ENCODE data around the gene DNAJC5. TPM values are rescaled to one million over a fixed set of nuclear protein-coding genes. Genes with fewer than 3 reads are reported as not detected.

DNAJC5 gene
- total and polyA plus RNA-seq, 2 of the 8 experiments (the other 6 are each of a cell fraction or from before 2014, with no cell fraction given), result 19.2 to 31.2 TPM

DNA sequence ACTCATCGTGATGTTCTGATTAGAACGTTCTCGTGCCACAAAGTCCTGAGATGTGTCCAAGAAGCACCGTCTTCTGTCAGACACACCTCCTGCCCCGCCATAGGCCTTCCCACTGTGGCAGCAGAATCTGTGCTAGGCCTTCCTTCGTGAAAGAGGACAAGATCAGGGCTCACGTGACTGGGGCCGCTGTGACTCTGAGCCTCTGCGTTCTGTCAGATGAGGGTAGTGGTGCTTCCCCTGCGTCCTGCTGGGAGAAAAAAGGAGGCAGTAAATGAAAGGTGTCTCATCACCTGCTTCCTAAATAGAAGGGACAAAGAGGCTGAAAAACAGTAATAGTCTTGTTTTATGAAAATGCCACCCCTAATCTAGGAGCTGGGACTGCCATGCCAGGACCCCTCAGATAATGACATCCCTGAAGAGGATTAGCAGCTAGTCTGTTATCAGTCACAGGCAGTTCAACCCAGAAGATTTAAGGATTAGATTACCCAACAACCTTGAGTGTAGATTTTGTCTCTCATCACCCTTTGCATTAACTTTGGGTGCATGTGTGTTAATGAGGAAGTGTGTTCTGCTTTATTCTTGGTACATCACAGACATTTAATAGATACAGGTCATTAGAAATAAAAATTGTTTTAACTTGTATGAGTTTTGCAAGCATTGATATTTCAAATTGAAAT is 4.1 kb downstream of the DNAJC5 start:
- Histone ChIP-seq H3K23me2 (ENCODE audit: low read depth, low read length) (peaks cover 3% of the 10 kb centered on the region; the same call in 1 of the 2 replicates), H3K9ac (replicated peaks in 1 of 4; ENCODE audit: extremely low read depth in 1 of 4, low read depth in 3 of 4, low read length in 3 of 4) (no peak overlapping the region), H3K23ac (ENCODE audit: insufficient read length) (no peak overlapping the region), H4K20me1 (replicated peaks in 1 of 2; ENCODE audit: control insufficient read depth in 1 of 2, insufficient read depth in 2 of 2, low read length in 2 of 2) (peaks cover 4 to 17% of the 10 kb centered on the region in 2 experiments), H2AFZ (ENCODE audit: low read length) (no peak overlapping the region), H2BK15ac (ENCODE audit: low read length) (no peak overlapping the region), H4K91ac (replicated peaks; ENCODE audit: insufficient read length, low read length) (no peak overlapping the region), H3K18ac (ENCODE audit: extremely low read depth, low read length) (no peak overlapping the region), H3K4me3 (ENCODE audit: extremely low read depth in 1 of 4, insufficient read depth in 2 of 4, low read depth in 3 of 4, low read length in 4 of 4) (no peak overlapping the region), H3K79me2 (ENCODE audit: control insufficient read depth in 1 of 2, insufficient read depth in 2 of 2, low read length in 2 of 2) (peaks cover 3 to 58% of the 10 kb centered on the region in 2 experiments; a peak in 2 of 4 replicates), H2BK20ac (ENCODE audit: low read length) (no peak overlapping the region), H3K56ac (replicated peaks; ENCODE audit: insufficient read length, low read depth, low read length) (no peak overlapping the region), H3K27ac (ENCODE audit: low read depth, low read length) (no peak overlapping the region), H2BK120ac (replicated peaks; ENCODE audit: low read depth, low read length) (no peak overlapping the region), H2BK12ac (ENCODE audit: low read depth, low read length) (no peak overlapping the region), H3K36me3 (ENCODE audit: control insufficient read depth in 2 of 4, insufficient read depth in 4 of 4, low read length in 3 of 4) (no peaks in the 10 kb centered on the region), H2AK5ac (ENCODE audit: low read depth, low read length) (no peak overlapping the region), H3K79me1 (ENCODE audit: low read depth, low read length) (peaks cover 22% of the 10 kb centered on the region), H3K4me1 (replicated peaks in 1 of 4; ENCODE audit: control insufficient read depth in 3 of 4, insufficient read depth in 4 of 4, low read length in 3 of 4) (peaks cover 0 to 6% (median 4%) of the 10 kb centered on the region in 4 experiments; a peak in 4 of 7 replicates), H3K4ac (replicated peaks; ENCODE audit: insufficient read length, low read depth, low read length) (no peak overlapping the region), H3K14ac (ENCODE audit: insufficient read length) (no peak overlapping the region), H2BK5ac (ENCODE audit: low read depth, low read length) (no peak overlapping the region), H4K5ac (ENCODE audit: insufficient read length, low read depth, low read length) (no peak overlapping the region), H3K4me2 (ENCODE audit: insufficient read depth in 1 of 2, low read depth in 2 of 2, low read length in 2 of 2) (no peak overlapping the region), H4K8ac (ENCODE audit: extremely low read depth, insufficient read depth, low read length) (no peak overlapping the region), H3K9me3 (ENCODE audit: insufficient read depth in 2 of 2, low read depth in 1 of 2, low read length in 1 of 2) (no peaks in the 10 kb centered on the region), H3K27me3 (replicated peaks in 1 of 4; ENCODE audit: control insufficient read depth in 3 of 4, extremely low read depth in 1 of 4, insufficient read depth in 3 of 4, low read length in 3 of 4) (no peaks in the 10 kb centered on the region)
- ChIA-PET CTCF (ENCODE audit: partially characterized antibody) (interaction anchor here (0.6 kb wide), 2 partner anchors 11 to 41 kb away, joined by 3 read pairs; no protein-coding TSS in a partner anchor), POLR2A (ENCODE audit: partially characterized antibody) (interaction anchor here (1.4 kb wide), 1 partner anchor 34 kb away, joined by 3 read pairs; the partner anchor contains the start of gene TPD52L2)
- no peak for FAIRE-seq
- TF ChIP-seq YY1 (IDR thresholded peaks at IDR 0.05; ENCODE audit: low read depth, low read length) (no peak), SRF (IDR thresholded peaks at IDR 0.05; ENCODE audit: low read depth, low read length) (no peak), RAD21 (IDR thresholded peaks at IDR 0.05 in 1 of 2, conservative IDR thresholded peaks at IDR 0.05 in 1 of 2; ENCODE audit: low read depth in 2 of 2, low read length in 2 of 2) (no peak)
- WGBS, 2 experiments (ENCODE audit: extremely low coverage in 1 of 2, insufficient coverage in 1 of 2, insufficient read length in 1 of 2, insufficient replicate concordance in 2 of 2, low coverage in 1 of 2, low lambda C conversion rate in 2 of 2, missing lambda C conversion rate in 1 of 2), result 93% methylated on average over 10 of the region's 10 CpGs; no CpG with 5 or more reads in 1 of the 2 experiments
- DNase-seq (ENCODE audit: low read depth in 1 of 2, low spot score in 2 of 2), result no peak

Data from H1 (cell line).